GM18526 (cell line): ENCODE measurements around the gene MEGF10.

Source experiments
- POLR2A ChIP-seq: IDR thresholded peaks from 3 replicates; pipeline ENCODE4 v1.6.1; 2011; ENCODE audit not compliant: insufficient read length; ENCODE audit errors: extremely low read depth

MEGF10 gene

DNA sequence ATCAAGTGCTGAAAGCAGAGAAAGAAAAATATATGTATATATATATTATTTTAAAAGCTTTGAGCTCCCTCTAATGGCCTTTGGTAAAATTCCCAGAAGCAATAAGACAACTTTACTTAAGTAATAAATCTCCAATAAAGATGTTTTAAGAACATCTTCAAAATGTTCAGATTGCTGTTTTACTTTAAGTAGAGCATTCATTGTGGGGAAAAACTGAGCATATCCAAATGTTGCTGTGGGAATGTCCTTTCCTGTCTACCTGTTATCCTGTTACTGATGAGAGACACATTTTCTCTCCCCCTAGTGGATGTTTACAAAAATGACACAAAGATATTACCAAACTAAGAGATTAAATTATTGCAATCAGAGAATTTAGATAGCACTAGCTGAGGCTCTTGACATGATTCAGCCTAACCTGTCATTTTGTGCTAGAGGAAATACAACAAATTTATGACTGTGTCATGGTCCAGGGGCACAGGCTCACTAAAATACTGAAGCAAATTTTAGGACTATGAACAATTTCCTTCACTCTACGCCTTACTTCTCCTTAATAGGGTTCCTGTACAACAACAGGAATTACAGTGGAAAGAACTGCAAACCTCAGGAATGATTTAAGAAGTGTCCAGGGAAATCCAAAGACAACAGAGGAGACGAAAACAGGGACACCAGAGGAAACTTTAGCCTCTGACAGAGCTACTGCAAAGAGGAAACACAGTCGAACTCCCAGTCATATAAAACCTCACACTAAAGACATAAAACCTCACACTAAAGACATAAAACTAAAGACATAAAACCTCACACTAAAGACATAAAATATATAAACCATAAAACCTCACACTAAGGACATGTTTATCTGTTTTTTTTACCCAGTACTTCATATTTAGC lies 202.5 kb downstream of the MEGF10 start:
- TF ChIP-seq POLR2A = no peak

DNA sequence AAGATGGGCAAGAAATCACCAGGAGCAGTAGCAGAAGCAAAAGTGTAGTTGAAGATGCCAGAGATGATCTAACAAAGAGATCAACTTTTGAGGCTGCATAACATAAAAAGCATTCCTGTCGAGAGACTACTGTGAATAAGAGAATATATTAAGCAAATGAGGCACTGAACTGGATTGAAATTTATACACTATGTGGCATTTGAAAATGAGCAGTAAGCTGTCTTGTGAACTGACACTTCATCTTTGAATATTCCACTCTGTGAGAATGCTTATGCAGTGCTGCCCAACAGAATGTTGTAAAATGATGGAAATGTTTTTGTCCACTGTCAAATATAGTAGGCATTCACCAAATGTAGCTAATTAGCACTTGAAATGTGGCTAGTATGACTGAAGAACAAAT lies 208.0 kb downstream of the MEGF10 start:
- no peak for TF ChIP-seq POLR2A

DNA sequence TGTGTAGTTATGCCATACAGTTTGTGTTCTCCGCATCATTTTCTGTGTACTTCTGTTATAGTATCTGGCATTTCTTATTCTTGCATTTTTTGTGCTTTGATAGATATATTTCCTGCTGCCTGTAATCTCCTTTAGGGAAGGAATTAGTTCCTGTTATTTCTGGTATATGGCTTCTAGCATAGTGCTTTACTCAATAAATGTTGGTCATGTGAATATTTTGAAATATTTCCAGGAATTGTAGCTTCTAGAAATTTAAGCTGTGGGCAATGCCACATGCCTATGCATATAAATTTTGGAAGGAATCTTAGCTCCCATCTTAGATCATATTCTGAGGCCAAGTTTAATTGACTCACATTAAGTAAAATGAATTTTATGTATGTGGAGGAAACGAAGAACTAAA lies 215.3 kb downstream of the MEGF10 start:
- TF ChIP-seq POLR2A = no peak

DNA sequence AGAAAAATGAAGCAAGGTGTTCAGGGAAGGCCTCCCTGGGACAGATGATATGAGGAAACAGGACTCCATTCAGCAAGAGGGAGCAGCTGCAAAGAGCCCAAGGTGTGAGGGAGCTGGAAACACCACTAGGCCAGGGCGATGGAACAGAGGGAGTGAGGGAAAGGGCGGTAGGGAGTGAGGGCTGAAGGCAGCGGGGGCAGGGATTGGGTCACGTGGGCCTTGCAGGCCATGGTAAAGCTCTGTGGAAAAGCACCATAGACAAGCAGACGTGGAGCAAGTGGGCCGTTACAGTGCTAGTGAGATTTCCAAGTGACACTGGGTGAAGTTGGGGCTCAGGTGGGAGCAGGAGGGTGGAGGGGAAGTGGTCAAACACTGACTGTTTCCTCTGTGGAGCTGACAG lies 216.0 kb downstream of the MEGF10 start:
- no peak for TF ChIP-seq POLR2A

DNA sequence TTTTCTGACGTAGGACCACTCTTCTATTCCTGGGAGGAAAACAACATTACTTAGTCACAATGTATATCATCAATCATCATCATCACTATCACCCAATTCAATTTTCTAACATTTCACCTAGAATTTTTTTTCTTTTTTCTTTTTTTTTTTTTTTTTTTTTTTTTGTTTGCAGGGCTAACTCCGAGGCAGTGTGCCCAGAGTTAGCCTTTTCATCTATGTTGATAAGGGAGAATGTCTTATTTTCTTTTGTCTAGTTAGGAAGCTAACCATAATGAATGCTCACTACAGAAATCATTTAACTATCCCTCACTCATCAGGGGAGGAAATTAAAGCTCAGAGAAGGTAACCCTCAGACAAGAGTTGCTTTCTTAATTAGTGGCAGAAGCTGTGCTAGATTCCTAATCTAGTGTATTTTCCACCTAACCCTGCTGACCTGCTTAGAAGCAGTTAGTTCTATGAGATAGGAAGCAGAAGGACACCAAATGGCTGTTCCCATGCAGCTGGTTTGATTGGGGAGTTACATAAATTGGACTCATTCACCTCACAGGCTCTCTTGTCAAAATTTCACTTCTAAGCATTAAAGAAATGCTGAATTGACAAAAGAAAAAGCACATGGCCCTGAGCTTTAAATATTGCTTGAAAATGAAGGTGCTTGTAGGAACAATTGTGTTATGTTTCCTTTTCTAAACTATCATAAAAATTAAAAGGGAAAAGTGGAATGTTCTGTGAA lies 218.2 kb downstream of the MEGF10 start:
- no peak for TF ChIP-seq POLR2A
